Omental fat pad (tissue), 4 donors: ENCODE data around the gene MCCC1. TPM values are rescaled to one million over a fixed set of nuclear protein-coding genes. Genes with fewer than 3 reads are reported as not detected.

Experiments used
- ATAC-seq: fragments of 150-250 bp; one replicate; pipeline ENCODE4 v1.9.1; 2016; ENCODE audit warnings: mild to moderate bottlenecking, moderate library complexity; ENCODE audit not compliant: low FRiP score
- DNase-seq: peaks from one replicate; pipeline ENCODE4 v3.0.0-alpha.2; 2019; ENCODE audit warnings: low spot score
- CTCF ChIP-seq, 3 donors: fragments of 450-650 bp; IDR thresholded peaks; one replicate each; pipeline ENCODE4 v1.5.1; 2016 to 2017; ENCODE audit warnings: antibody characterized with exemption in 3 of 3, mild to moderate bottlenecking in 3 of 3, moderate library complexity in 2 of 3
- total RNA-seq, 4 donors: library from RNA; depleted of rRNA; stranded (reverse); fragments of >200 nt; gene quantifications; one replicate each; pipeline ENCODE4 v1.1.0, GENCODE V29; 2016

The MCCC1 gene
- total RNA-seq, 4 donors from 2014 or later = 37.5 to 68.2 (median 49.3) TPM

- ATAC-seq = no peak
- TF ChIP-seq CTCF (IDR thresholded peaks at IDR 0.05) = no peak
Observed at GRCh38 chr3:182967218-182968204, 131.8 kb downstream of the MCCC1 start.

GRCh38 chr3:182965861-182966366, 133.4 kb downstream of the MCCC1 start:
- no peak for TF ChIP-seq CTCF (IDR thresholded peaks at IDR 0.05)
- ATAC-seq = no peak
- DNase-seq = no peak

More at GRCh38 chr3:182967218-182968204, 131.8 kb downstream of the MCCC1 start:
- no peak for DNase-seq

Other genes starting within 250 kb of the MCCC1 start
- 10 to 100 TPM; 19.5 to 27.7 (median 22.2) TPM for gene DCUN1D1, start 119.0 kb downstream of the MCCC1 start, total RNA-seq
- under 1 TPM in 1 of 4 donors, not detected in 3; 0.37 TPM for gene LAMP3, start 63.2 kb upstream of the MCCC1 start, total RNA-seq
- 10 to 100 TPM in 2 of 4 donors, 1 to 10 TPM in 2; 7.9 to 42.0 (median 19.7) TPM for gene B3GNT5, start 153.8 kb upstream of the MCCC1 start, total RNA-seq